Measurements from ENCODE around the gene UNC45A.

The UNC45A gene

DNA sequence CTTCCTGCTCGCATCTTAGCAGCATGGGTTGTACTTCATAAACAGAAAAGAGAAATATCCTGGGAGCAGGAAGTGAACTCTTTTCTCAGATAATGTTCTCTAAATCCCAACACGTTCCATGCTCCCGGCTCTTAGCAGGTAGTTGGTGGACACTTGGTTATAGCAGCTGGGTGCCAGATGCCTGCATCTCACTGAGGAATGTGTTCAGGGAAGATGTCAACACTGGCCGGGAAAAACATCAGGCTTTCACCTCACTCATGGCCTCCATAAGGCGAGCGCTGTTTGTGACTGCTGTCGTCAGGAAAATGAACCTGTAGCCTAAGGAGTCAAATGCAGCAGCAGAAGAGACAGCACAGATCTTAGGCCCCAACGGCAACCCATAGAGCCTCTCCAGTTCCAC lies 63.7 kb downstream of the UNC45A start:
- H3K36me3 ChIP-seq (ENCODE audit: control insufficient read depth in 2 of 2, insufficient read depth in 1 of 2, low read length in 2 of 2), result peaks cover 52 to 62% of the 10 kb centered on the region in 2 experiments
- H3K27ac ChIP-seq (ENCODE audit: extremely low read depth, low read depth, low read length), result no peak overlapping the region
- H3K4me1 ChIP-seq (ENCODE audit: control insufficient read depth, insufficient read depth, low read length), result no peaks in the 10 kb centered on the region
- POLR2A ChIA-PET, result interaction anchor here (1.4 kb wide), 1 partner anchor 67 kb away, joined by 3 read pairs; the partner anchor contains the start of gene HDDC3
- no peaks in the 10 kb centered on the region for H3K9me3 ChIP-seq (ENCODE audit: control insufficient read depth, insufficient read depth, low read depth, low read length)
- no peak overlapping the region for H3K4me3 ChIP-seq (ENCODE audit: low read depth, low read length)
- TF ChIP-seq, protein P1, sequence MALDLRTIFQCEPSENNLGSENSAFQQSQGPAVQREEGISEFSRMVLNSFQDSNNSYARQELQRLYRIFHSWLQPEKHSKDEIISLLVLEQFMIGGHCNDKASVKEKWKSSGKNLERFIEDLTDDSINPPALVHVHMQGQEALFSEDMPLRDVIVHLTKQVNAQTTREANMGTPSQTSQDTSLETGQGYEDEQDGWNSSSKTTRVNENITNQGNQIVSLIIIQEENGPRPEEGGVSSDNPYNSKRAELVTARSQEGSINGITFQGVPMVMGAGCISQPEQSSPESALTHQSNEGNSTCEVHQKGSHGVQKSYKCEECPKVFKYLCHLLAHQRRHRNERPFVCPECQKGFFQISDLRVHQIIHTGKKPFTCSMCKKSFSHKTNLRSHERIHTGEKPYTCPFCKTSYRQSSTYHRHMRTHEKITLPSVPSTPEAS (tag by site-specific recombination; IDR thresholded peaks at IDR 0.05), result no peak
- no peak for TF ChIP-seq ZNF660 (tag by site-specific recombination; IDR thresholded peaks at IDR 0.05)
- TF ChIP-seq ZNF266 (tag by site-specific recombination; IDR thresholded peaks at IDR 0.05; ENCODE audit: low read depth), result no peak
- no peak for TF ChIP-seq ZNF791 (tag by site-specific recombination; IDR thresholded peaks at IDR 0.05)
- no peak for TF ChIP-seq ZNF155 (tag by site-specific recombination; IDR thresholded peaks at IDR 0.05)
- TF ChIP-seq ZNF544 (tag by site-specific recombination; IDR thresholded peaks at IDR 0.05), result no peak
- TF ChIP-seq FEZF1 (tag by site-specific recombination; IDR thresholded peaks at IDR 0.05), result no peak
- TF ChIP-seq BCL11A (tag by site-specific recombination; IDR thresholded peaks at IDR 0.05; ENCODE audit: low read depth), result no peak
- TF ChIP-seq, protein P2, sequence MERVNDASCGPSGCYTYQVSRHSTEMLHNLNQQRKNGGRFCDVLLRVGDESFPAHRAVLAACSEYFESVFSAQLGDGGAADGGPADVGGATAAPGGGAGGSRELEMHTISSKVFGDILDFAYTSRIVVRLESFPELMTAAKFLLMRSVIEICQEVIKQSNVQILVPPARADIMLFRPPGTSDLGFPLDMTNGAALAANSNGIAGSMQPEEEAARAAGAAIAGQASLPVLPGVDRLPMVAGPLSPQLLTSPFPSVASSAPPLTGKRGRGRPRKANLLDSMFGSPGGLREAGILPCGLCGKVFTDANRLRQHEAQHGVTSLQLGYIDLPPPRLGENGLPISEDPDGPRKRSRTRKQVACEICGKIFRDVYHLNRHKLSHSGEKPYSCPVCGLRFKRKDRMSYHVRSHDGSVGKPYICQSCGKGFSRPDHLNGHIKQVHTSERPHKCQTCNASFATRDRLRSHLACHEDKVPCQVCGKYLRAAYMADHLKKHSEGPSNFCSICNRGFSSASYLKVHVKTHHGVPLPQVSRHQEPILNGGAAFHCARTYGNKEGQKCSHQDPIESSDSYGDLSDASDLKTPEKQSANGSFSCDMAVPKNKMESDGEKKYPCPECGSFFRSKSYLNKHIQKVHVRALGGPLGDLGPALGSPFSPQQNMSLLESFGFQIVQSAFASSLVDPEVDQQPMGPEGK (tag by site-specific recombination; IDR thresholded peaks at IDR 0.05), result no peak
- no peak for TF ChIP-seq ZNF664 (tag by site-specific recombination; IDR thresholded peaks at IDR 0.05)
- TF ChIP-seq ZNF654 (tag by site-specific recombination; IDR thresholded peaks at IDR 0.05; ENCODE audit: low read depth), result no peak
- CTCF ChIA-PET, result no interaction called here

DNA sequence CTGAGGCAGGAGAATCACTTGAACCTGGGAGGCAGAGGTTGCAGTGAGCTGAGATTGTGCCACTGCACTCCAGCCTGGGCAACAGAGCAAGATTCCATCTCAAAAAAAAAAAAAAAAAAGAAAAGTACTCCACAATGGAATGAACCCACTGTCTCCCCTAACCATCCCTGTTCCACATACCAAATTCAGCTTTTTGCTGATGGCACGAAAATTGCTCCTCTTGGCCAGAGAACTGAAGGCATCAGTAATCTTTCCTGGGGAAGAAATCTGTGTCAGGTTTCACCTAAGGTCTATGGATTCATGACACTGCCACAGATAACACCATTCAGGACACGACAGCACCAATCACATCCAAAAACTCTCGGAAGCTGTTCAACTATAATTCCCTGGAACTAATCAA lies 66.1 kb downstream of the UNC45A start:
- POLR2A ChIA-PET, result interaction anchor here (0.6 to 0.9 kb wide), 2 partner anchors 16 to 70 kb away, joined by 3 read pairs; no protein-coding TSS in a partner anchor
- Histone ChIP-seq H3K4me1 (ENCODE audit: control insufficient read depth, insufficient read depth, low read length) (no peaks in the 10 kb centered on the region), H3K9me3 (ENCODE audit: control insufficient read depth, insufficient read depth, low read depth, low read length) (no peaks in the 10 kb centered on the region), H3K27ac (ENCODE audit: extremely low read depth, low read depth, low read length) (no peak overlapping the region), H3K36me3 (ENCODE audit: control insufficient read depth in 2 of 2, insufficient read depth in 1 of 2, low read length in 2 of 2) (peaks cover 59 to 84% of the 10 kb centered on the region in 2 experiments), H3K4me3 (ENCODE audit: low read depth, low read length) (no peak overlapping the region)
- CTCF ChIA-PET, result interaction anchor here (3.6 kb wide), 1 partner anchor 32 kb away, joined by 15 read pairs; no protein-coding TSS in a partner anchor
- TF ChIP-seq ZNF211 (tag by site-specific recombination; IDR thresholded peaks at IDR 0.05; ENCODE audit: low read depth), result no peak
- no peak for TF ChIP-seq ZNF354C (tag by site-specific recombination; IDR thresholded peaks at IDR 0.05; ENCODE audit: borderline replicate concordance, low read depth)
- no peak for TF ChIP-seq ZNF791 (tag by site-specific recombination; IDR thresholded peaks at IDR 0.05)
- TF ChIP-seq GLIS2 (tag by site-specific recombination; IDR thresholded peaks at IDR 0.05), result no peak
- TF ChIP-seq SALL2 (tag by site-specific recombination; IDR thresholded peaks at IDR 0.05; ENCODE audit: borderline replicate concordance), result no peak
- TF ChIP-seq REPIN1 (tag by site-specific recombination; IDR thresholded peaks at IDR 0.05; ENCODE audit: low read depth), result no peak
- TF ChIP-seq TCF7L2 (IDR thresholded peaks at IDR 0.05; ENCODE audit: borderline replicate concordance, low read depth, low read length), result no peak
- TF ChIP-seq, protein P3, sequence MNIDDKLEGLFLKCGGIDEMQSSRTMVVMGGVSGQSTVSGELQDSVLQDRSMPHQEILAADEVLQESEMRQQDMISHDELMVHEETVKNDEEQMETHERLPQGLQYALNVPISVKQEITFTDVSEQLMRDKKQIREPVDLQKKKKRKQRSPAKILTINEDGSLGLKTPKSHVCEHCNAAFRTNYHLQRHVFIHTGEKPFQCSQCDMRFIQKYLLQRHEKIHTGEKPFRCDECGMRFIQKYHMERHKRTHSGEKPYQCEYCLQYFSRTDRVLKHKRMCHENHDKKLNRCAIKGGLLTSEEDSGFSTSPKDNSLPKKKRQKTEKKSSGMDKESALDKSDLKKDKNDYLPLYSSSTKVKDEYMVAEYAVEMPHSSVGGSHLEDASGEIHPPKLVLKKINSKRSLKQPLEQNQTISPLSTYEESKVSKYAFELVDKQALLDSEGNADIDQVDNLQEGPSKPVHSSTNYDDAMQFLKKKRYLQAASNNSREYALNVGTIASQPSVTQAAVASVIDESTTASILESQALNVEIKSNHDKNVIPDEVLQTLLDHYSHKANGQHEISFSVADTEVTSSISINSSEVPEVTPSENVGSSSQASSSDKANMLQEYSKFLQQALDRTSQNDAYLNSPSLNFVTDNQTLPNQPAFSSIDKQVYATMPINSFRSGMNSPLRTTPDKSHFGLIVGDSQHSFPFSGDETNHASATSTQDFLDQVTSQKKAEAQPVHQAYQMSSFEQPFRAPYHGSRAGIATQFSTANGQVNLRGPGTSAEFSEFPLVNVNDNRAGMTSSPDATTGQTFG (tag by site-specific recombination; IDR thresholded peaks at IDR 0.05; ENCODE audit: borderline replicate concordance), result no peak
- TF ChIP-seq ZNF112 (tag by site-specific recombination; IDR thresholded peaks at IDR 0.05), result no peak
- TF ChIP-seq ZNF677 (tag by site-specific recombination; IDR thresholded peaks at IDR 0.05), result no peak
- TF ChIP-seq, protein P4, sequence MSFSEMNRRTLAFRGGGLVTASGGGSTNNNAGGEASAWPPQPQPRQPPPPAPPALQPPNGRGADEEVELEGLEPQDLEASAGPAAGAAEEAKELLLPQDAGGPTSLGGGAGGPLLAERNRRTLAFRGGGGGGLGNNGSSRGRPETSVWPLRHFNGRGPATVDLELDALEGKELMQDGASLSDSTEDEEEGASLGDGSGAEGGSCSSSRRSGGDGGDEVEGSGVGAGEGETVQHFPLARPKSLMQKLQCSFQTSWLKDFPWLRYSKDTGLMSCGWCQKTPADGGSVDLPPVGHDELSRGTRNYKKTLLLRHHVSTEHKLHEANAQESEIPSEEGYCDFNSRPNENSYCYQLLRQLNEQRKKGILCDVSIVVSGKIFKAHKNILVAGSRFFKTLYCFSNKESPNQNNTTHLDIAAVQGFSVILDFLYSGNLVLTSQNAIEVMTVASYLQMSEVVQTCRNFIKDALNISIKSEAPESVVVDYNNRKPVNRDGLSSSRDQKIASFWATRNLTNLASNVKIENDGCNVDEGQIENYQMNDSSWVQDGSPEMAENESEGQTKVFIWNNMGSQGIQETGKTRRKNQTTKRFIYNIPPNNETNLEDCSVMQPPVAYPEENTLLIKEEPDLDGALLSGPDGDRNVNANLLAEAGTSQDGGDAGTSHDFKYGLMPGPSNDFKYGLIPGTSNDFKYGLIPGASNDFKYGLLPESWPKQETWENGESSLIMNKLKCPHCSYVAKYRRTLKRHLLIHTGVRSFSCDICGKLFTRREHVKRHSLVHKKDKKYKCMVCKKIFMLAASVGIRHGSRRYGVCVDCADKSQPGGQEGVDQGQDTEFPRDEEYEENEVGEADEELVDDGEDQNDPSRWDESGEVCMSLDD (tag by site-specific recombination; IDR thresholded peaks at IDR 0.05), result no peak
- TF ChIP-seq, protein P5, sequence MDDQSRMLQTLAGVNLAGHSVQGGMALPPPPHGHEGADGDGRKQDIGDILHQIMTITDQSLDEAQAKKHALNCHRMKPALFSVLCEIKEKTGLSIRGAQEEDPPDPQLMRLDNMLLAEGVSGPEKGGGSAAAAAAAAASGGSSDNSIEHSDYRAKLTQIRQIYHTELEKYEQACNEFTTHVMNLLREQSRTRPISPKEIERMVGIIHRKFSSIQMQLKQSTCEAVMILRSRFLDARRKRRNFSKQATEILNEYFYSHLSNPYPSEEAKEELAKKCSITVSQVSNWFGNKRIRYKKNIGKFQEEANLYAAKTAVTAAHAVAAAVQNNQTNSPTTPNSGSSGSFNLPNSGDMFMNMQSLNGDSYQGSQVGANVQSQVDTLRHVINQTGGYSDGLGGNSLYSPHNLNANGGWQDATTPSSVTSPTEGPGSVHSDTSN (CRISPR knock-in tag; IDR thresholded peaks at IDR 0.05), result no peak
